Ovary (tissue), 9 donors: ENCODE measurements around the gene MRPS25. TPM values are rescaled to one million over a fixed set of nuclear protein-coding genes. Genes with fewer than 3 reads are reported as not detected.

Experiments
- DNase-seq, 5 donors: peaks; one replicate each; pipeline ENCODE4 v3.0.0-alpha.2; 2019 to 2020
- H3K27ac ChIP-seq, 2 donors: fragments of 200-600 bp; one replicate each; pipeline versions ENCODE4 v1.5.1 to v1.8.0; 2019 to 2022
- H3K27me3 ChIP-seq: fragments of 200-600 bp; one replicate; pipeline ENCODE4 v1.8.0; 2022
- H3K36me3 ChIP-seq: fragments of 200-600 bp; sonication (generic); one replicate; pipeline ENCODE4 v1.5.1; 2019
- H3K4me1 ChIP-seq: one replicate; pipeline ENCODE4 v1.8.1; 2013; ENCODE audit warnings: mild to moderate bottlenecking, moderate library complexity; ENCODE audit not compliant: insufficient read depth
- H3K4me3 ChIP-seq: fragments of 200-600 bp; sonication (generic); one replicate; pipeline ENCODE4 v1.5.1; 2017
- H3K9me3 ChIP-seq, 2 donors: fragments of 200-600 bp in 1 of 2; sonication (generic) in 1 of 2; one replicate each; pipeline versions ENCODE4 v1.5.1 to v1.8.1; 2013 to 2019; ENCODE audit warnings: mild to moderate bottlenecking in 1 of 2, moderate library complexity in 1 of 2
- CTCF ChIP-seq, 3 donors: fragments of 450-650 bp in 2 of 3; fragments of 200-600 bp in 1 of 3; IDR thresholded peaks; one replicate each; pipeline versions ENCODE4 v1.5.1 to v1.8.0; 2016 to 2022; ENCODE audit warnings: antibody characterized with exemption in 3 of 3, mild to moderate bottlenecking in 1 of 3
- EP300 ChIP-seq: sonication (generic); formaldehyde crosslinking; IDR thresholded peaks from one replicate; pipeline ENCODE4 v1.6.1; 2017; ENCODE audit warnings: antibody characterized with exemption
- POLR2A ChIP-seq: fragments of 450-650 bp; IDR thresholded peaks from one replicate; pipeline ENCODE4 v1.6.1; 2017; ENCODE audit warnings: antibody characterized with exemption, mild to moderate bottlenecking, moderate library complexity
- WGBS, 3 donors: extraction: QIAGEN DNeasy Blood & Tissue Kit in 1 of 3; methylation state at CpG; one replicate each; pipeline versions ENCODE4 v1.1.5 to v1.1.7; 2013 to 2017; 5-methylcytosine and 5-hydroxymethylcytosine counted together
- intact Hi-C, 4 donors: fragments of 100-400 bp; cut with DNase I; formaldehyde crosslinking; loops; one replicate each; pipeline versions ENCODE4 v1.11.0 to v1.15.1; 2022 to 2023
- polyA plus RNA-seq, 2 donors: library from polyadenylated mRNA; stranded (reverse); fragments of 200-250 nt in 1 of 2; fragments of 350-450 nt in 1 of 2; fragmentation: Illumina TruSeq in 1 of 2; extraction: RNeasy Lipid Tissue Mini Kit (QIAGEN cat#74804) in 1 of 2; gene quantifications; one replicate each; pipeline ENCODE4 v1.2.3, GENCODE V29; 2013 to 2014
- total RNA-seq, 7 donors: library from RNA; depleted of rRNA in 2 of 7; stranded (reverse); fragments of >200 nt in 2 of 7; fragmentation: NEBNext Ultra II Directional in 3 of 7; extraction: Animal tissue kit (Norgen Biotek cat#: 25700) in 3 of 7; gene quantifications; one replicate each; pipeline versions ENCODE4 v1.1.0 to v1.2.4, GENCODE V29; 2016 to 2023
- donor health status: DM: no; HTN: no; CAD: no; lungs with moderate emphysema.
- donor health status: DM: no; HTN: no; CAD: no.
- donor health status: Bipolar disorder and iron deficiency.
- donor health status: DM: yes; HTN: yes; CAD: no.
- donor health status: DM: no; HTN: no; CAD: no.
- donor health status: DM: yes; HTN: yes; CAD: no.

MRPS25 gene
- total and polyA plus RNA-seq, 9 donors, result 22.5 to 50.5 (median 34.1) TPM

GRCh38 chr3:15017191-15017590 is 47.9 kb downstream of the MRPS25 start:
- TF ChIP-seq CTCF (IDR thresholded peaks at IDR 0.05) (no peak), EP300 (no peak), POLR2A (no peak)
- Histone ChIP-seq H3K4me1 (no peaks in the 10 kb centered on the region), H3K27me3 (no peaks in the 10 kb centered on the region), H3K36me3 (no peaks in the 10 kb centered on the region), H3K4me3 (no peak overlapping the region), H3K9me3 (no peaks in the 10 kb centered on the region), H3K27ac (no peak overlapping the region)
- intact Hi-C loops, result no loop called here
- WGBS, 3 donors, result 91 to 96% (median 92%) methylated on average over 2 of the region's 2 CpGs
- no peak for DNase-seq

- DNase-seq, result no peak
- WGBS, 3 donors, result 85 to 91% (median 88%) methylated on average over 4 of the region's 4 CpGs
- TF ChIP-seq EP300, result no peak
- TF ChIP-seq CTCF (IDR thresholded peaks at IDR 0.05), result no peak
- TF ChIP-seq POLR2A, result no peak
- Histone ChIP-seq H3K4me3 (no peak overlapping the region), H3K9me3 (no peaks in the 10 kb centered on the region), H3K4me1 (no peaks in the 10 kb centered on the region), H3K27ac (no peak overlapping the region), H3K36me3 (no peaks in the 10 kb centered on the region), H3K27me3 (no peaks in the 10 kb centered on the region)
- intact Hi-C loops, result no loop called here
These were observed 49.7 kb downstream of the MRPS25 start for GRCh38 chr3:15015456-15015855.

- H3K27ac ChIP-seq, result no peak overlapping the region
- 82 to 97% (median 92%) methylated on average over 3 of the region's 3 CpGs for WGBS, 3 donors
- no peaks in the 10 kb centered on the region for H3K27me3 ChIP-seq
- no peaks in the 10 kb centered on the region for H3K4me1 ChIP-seq
- intact Hi-C loops, result no loop called here
- H3K36me3 ChIP-seq, result no peaks in the 10 kb centered on the region
- no peak for DNase-seq
- no peaks in the 10 kb centered on the region for H3K9me3 ChIP-seq
- TF ChIP-seq CTCF (IDR thresholded peaks at IDR 0.05) (no peak), POLR2A (no peak), EP300 (no peak)
- no peak overlapping the region for H3K4me3 ChIP-seq
These were observed 50.3 kb downstream of the MRPS25 start for GRCh38 chr3:15014606-15015328.

GRCh38 chr3:15011174-15011573 is 53.9 kb downstream of the MRPS25 start:
- intact Hi-C loops, result no loop called here
- DNase-seq, result no peak
- no peaks in the 10 kb centered on the region for H3K9me3 ChIP-seq
- no peak overlapping the region for H3K27ac ChIP-seq
- WGBS, 3 donors, result 92 to 98% (median 96%) methylated on average over 5 of the region's 5 CpGs
- no peaks in the 10 kb centered on the region for H3K27me3 ChIP-seq
- no peak for TF ChIP-seq CTCF (IDR thresholded peaks at IDR 0.05)
- TF ChIP-seq POLR2A, result no peak
- no peak for TF ChIP-seq EP300
- no peaks in the 10 kb centered on the region for H3K36me3 ChIP-seq
- H3K4me1 ChIP-seq, result no peaks in the 10 kb centered on the region
- H3K4me3 ChIP-seq, result no peak overlapping the region
